ENCODE results near the gene RNASE7. TPM values are rescaled to one million over a fixed set of nuclear protein-coding genes. Genes with fewer than 3 reads are reported as not detected.

Gene RNASE7
- total RNA-seq, 2 experiments from 2014 or later: not detected

DNA sequence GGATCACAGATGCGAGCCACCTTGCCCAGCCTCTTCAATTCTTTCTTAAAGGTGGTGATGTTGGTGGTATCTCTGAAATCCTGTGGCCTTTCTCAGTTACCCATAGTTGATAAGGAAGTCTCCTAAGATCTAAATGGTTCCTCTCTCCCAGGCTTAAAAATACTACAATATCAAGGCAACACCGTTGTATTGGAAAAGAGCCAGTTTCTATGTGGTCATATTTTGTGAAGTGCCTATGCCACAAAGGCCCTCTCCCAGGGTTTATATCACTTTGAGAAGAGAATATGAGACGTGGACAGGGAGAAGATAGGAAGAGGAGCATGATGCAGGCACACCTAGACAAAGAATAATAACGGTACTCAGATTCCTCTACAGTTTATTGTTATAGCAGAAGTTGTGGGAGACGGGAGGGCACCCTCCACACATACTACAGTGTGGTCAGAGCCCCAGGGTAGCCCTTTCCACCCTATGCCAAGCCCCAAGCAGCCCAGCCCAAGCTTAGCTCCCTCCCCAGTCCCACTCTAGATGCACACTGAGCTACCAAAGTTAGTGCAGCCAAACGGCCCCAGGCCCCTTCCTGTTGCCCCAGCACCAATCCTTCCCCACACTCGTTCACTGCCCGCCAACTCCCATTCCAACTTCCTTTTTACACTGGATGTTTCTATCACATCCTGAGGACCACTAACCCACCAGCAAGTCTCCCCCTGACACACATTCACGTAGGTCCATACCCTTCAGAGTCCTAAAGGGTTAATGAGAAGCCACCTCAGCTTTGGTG is 25.6 kb upstream of the RNASE7 start:
- Mint-ChIP-seq H3K9me3 (no peaks in the 10 kb centered on the region), H3K4me1 (no peaks in the 10 kb centered on the region), H3K4me3 (no peak overlapping the region), H3K27ac (no peak overlapping the region), H3K36me3 (no peaks in the 10 kb centered on the region), H3K27me3 (peaks cover 10% of the 10 kb centered on the region)
- no peak for ATAC-seq (ENCODE audit: low read depth)
- POLR2A ChIA-PET: interaction anchor here (2.0 kb wide), 1 partner anchor 88 kb away, joined by 6 read pairs; no protein-coding TSS in a partner anchor
- DNase-seq: no peak

DNA sequence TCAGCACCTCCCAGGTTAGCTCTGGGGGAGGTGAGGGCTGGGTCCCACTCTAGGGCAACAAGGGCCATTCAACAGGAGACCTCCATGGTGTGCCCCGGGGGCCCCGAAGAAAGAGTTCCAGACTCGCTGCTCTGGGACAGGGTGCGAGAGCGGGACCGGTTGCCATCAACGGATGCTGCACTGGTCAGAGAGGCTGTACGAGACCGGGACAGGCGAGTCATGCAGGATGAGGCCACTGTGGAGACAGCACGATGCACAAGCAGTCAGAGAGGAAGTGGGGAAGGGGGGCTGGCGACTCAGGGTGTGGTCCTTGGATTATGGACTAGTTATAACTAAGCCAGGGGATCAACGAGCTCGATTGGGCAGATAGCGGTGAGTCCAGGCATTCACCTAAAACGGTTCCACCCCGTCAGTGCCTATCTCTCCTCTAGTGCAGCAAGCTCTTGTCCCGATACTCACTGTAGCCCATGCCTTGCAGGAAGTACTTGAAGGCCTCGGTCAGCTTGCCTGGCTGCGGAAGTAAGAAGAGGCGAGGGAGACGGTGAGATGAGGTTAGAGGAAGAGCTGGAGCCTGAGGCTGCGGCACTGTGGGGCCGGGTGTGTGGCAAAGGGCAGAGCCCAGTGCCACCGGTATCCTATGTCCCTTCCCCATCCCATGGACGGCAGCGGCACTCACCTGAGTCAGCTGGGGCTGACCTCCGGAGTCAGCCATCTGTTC is 24.5 kb upstream of the RNASE7 start:
- no peak for DNase-seq
- Mint-ChIP-seq H3K27me3 (peaks cover 14% of the 10 kb centered on the region), H3K27ac (no peak overlapping the region), H3K36me3 (no peaks in the 10 kb centered on the region), H3K4me3 (no peak overlapping the region), H3K9me3 (no peaks in the 10 kb centered on the region), H3K4me1 (no peaks in the 10 kb centered on the region)
- ATAC-seq (ENCODE audit: low read depth): no peak
- POLR2A ChIA-PET: no interaction called here

DNA sequence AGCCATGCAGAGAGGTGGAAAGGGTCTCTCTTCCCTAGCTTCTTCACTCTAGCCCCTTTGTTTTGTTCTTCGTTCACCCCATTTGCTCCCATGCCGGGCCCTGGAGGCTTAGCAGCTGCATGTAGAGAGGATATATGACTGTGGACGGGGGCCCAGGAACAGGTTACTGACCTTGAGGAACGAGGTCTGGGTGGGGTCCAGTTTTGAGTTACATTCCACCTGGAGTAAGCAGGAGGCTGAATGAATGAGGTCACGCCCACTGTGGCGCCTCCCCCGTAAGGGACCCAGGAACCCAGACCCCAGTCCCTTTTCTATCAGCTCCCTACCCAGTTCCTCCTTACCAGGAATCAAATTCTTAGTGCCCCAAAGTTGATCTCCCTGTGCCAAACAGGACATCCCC is 23.9 kb upstream of the RNASE7 start:
- no peak for ATAC-seq (ENCODE audit: low read depth)

DNA sequence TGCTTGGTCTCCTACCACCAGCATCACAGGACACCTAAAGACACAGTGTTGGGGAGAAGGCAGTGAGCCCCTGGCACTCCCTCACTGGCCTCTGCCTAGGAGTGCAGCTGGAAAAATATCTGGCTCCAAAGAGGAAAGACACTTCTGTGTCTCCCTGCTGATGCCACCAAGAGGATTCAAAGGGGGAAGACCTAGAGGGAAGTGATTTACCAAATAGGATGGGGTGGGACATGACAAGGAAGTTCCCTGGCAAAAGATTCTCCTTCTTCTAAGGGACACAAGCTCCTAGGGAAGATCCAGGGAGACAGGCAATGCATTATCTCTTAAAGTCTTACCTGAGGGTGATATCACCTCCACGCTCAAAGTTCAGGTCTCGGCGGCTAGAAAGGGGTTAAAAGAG is 23.4 kb upstream of the RNASE7 start:
- peaks cover 2% of the 10 kb centered on the region for H3K4me1 Mint-ChIP-seq
- POLR2A ChIA-PET: no interaction called here

More for the DNA sequence above, 23.9 kb upstream of the RNASE7 start:
- Mint-ChIP-seq H3K36me3 (no peaks in the 10 kb centered on the region), H3K27me3 (peaks cover 12% of the 10 kb centered on the region), H3K9me3 (no peaks in the 10 kb centered on the region), H3K27ac (no peak overlapping the region), H3K4me1 (peaks cover 1% of the 10 kb centered on the region), H3K4me3 (no peak overlapping the region)
- DNase-seq: no peak
- POLR2A ChIA-PET: no interaction called here

DNA sequence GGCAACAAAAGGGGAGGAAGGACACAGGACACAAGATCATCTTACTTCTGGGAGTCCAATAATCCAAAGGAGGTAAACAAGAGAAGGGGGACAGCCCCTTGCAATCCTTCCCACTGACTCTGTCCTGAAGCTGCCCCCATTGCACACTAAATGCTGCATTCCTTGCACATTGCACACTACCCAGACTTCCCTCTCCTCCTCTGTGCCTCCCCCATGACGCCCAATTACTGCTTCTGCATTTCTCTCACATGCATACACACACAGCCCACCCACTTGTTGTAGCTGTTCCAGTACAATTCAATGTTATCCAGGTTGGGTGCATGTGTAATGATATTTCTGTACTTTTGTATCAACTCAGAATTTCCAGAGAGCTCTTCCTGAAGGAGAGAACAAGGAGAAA is 22.8 kb upstream of the RNASE7 start:
- no peaks in the 10 kb centered on the region for H3K36me3 Mint-ChIP-seq
- peaks cover 8% of the 10 kb centered on the region for H3K4me1 Mint-ChIP-seq
- peaks cover 18% of the 10 kb centered on the region for H3K27me3 Mint-ChIP-seq
- POLR2A ChIA-PET: no interaction called here
- no peaks in the 10 kb centered on the region for H3K9me3 Mint-ChIP-seq
- DNase-seq (no peak), ATAC-seq (ENCODE audit: low read depth) (no peak)
- H3K4me3 Mint-ChIP-seq: no peak overlapping the region
- H3K27ac Mint-ChIP-seq: no peak overlapping the region

More for the DNA sequence above, 23.4 kb upstream of the RNASE7 start:
- DNase-seq (no peak), ATAC-seq (ENCODE audit: low read depth) (no peak)
- Mint-ChIP-seq H3K9me3 (no peaks in the 10 kb centered on the region), H3K4me3 (no peak overlapping the region), H3K27ac (no peak overlapping the region), H3K36me3 (no peaks in the 10 kb centered on the region), H3K27me3 (peaks cover 16% of the 10 kb centered on the region)

DNA sequence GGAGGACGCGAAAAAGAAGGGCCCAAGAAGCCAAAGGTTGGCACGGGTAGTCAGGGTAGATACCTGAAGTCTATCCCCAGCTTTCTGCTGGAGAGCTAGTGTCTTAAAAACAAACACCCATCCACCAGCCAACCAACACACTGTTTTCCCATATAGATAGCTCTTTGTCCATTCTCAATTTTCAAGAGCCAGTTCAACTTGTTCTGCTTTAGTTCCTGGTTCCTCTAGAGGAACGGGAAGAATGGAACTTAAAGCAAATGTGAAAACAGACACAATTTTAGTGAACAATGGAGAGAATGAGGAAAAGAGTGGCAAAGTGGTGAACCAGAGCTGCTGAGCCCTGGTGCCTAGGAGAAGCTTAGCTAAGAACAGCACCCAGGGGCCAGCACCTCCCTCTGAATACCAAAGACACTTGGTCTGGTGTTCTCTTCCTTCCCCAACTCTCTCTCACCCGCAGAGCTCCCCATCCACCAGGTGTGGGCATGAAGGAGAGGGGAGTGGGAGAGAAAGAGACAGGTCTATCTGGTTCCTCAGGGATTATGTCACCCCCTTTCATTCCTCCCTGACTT is 21.1 kb upstream of the RNASE7 start:
- no peak overlapping the region for H3K27ac Mint-ChIP-seq
- POLR2A ChIA-PET: interaction anchor here (1.0 kb wide), 1 partner anchor 50 kb away, joined by 4 read pairs; the partner anchor contains the start of gene ARHGEF40

DNA sequence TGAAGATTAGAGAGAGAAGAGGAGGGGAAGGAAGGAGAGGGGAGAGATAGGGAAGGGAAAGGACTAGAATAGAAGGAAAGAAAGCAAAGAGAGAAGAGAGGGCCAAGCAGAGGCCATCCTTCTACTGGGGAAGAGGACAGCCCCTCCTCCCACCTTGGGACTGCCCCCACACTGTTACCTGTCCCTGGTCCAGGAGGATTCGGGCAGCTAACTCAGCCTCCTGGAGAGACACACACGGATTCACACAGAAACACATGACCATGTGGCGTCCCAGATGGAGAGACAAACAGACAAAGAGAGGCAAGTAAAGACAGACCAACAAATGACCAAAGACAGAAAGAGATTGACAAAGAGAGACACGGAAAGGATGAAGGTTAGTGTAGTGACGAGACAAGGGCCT is 19.5 kb upstream of the RNASE7 start:
- ATAC-seq (ENCODE audit: low read depth): no peak
- H3K4me1 Mint-ChIP-seq: peaks cover 10% of the 10 kb centered on the region
- DNase-seq: no peak
- H3K36me3 Mint-ChIP-seq: no peaks in the 10 kb centered on the region
- peak overlapping the region; percentile 1 for H3K4me3 Mint-ChIP-seq
- H3K9me3 Mint-ChIP-seq: no peaks in the 10 kb centered on the region
- POLR2A ChIA-PET: interaction anchor here (0.7 kb wide), 1 partner anchor 57 kb away, joined by 6 read pairs; no protein-coding TSS in a partner anchor
- peaks cover 26% of the 10 kb centered on the region for H3K27me3 Mint-ChIP-seq
- H3K27ac Mint-ChIP-seq: no peak overlapping the region

More for the DNA sequence above, 21.1 kb upstream of the RNASE7 start:
- no peaks in the 10 kb centered on the region for H3K9me3 Mint-ChIP-seq
- peaks cover 10% of the 10 kb centered on the region for H3K4me1 Mint-ChIP-seq
- ATAC-seq (ENCODE audit: low read depth) (no peak), DNase-seq (no peak)
- peaks cover 22% of the 10 kb centered on the region for H3K27me3 Mint-ChIP-seq
- no peaks in the 10 kb centered on the region for H3K36me3 Mint-ChIP-seq
- H3K4me3 Mint-ChIP-seq: no peak overlapping the region

DNA sequence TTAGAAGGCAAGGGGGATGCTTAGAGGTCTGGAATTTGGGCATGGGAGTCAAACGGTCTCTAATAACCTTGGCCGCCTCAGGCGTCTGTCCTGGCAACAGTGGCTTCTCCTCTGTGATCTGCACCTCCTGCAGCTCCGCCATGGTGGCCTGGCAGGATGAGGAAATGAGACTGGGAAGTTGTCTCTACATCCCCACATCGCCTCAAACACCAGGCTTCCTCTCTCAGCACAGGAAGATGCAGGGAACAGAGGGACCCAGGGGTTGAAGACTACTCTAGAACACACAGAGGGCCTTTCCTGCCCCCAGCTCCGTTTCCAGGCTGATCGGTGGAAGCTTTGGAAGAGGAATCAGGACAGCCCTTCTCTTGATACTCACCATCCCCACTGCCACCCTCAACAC is 19.0 kb upstream of the RNASE7 start:
- Mint-ChIP-seq H3K4me3 (no peak overlapping the region), H3K27me3 (peaks cover 26% of the 10 kb centered on the region), H3K4me1 (peaks cover 10% of the 10 kb centered on the region), H3K36me3 (no peaks in the 10 kb centered on the region), H3K27ac (no peak overlapping the region), H3K9me3 (no peaks in the 10 kb centered on the region)
- POLR2A ChIA-PET: no interaction called here
- no peak for DNase-seq
- no peak for ATAC-seq (ENCODE audit: low read depth)

DNA sequence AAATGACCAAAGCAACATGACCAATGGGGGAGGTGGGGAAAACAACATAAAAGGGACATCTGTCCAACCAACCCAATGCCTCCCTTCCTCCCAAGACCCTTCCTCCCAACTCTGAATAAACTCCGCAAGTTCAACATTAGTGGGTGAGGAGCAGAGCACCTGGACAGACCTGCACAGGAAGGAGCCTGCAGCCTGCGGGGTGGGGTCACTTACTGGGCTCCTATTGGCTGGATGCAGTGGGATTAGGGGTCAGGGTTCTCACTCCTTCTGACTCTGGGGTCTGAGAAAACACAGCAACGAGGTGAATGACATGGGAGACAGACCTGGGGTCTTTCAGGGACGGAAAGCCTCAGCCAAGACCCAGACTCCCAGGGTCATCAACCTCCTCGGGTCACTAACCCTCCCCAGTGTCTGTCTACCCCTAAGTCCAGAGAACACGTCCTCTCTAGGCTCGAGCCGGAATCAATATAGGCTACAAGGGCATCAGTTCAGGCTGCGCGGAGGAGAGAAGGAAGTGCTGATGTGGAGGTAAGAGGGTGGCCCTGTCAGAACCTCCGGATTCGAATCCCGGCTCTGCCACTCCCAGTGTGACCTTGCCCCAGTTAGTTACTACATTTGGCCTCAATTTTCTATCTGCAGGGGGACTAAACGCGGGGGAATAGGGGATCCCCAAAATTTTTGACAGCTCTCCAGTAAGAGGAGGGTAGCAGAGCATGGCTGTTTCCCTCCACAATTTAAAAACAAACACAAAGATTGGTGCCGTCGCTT is 18.2 kb upstream of the RNASE7 start:
- POLR2A ChIA-PET: no interaction called here
- Mint-ChIP-seq H3K4me1 (peaks cover 10% of the 10 kb centered on the region), H3K9me3 (no peaks in the 10 kb centered on the region), H3K27me3 (peaks cover 26% of the 10 kb centered on the region), H3K36me3 (no peaks in the 10 kb centered on the region), H3K4me3 (peak overlapping the region; percentile 81), H3K27ac (peak overlapping the region; percentile 9)
- DNase-seq: no peak
- ATAC-seq (ENCODE audit: low read depth): no peak

DNA sequence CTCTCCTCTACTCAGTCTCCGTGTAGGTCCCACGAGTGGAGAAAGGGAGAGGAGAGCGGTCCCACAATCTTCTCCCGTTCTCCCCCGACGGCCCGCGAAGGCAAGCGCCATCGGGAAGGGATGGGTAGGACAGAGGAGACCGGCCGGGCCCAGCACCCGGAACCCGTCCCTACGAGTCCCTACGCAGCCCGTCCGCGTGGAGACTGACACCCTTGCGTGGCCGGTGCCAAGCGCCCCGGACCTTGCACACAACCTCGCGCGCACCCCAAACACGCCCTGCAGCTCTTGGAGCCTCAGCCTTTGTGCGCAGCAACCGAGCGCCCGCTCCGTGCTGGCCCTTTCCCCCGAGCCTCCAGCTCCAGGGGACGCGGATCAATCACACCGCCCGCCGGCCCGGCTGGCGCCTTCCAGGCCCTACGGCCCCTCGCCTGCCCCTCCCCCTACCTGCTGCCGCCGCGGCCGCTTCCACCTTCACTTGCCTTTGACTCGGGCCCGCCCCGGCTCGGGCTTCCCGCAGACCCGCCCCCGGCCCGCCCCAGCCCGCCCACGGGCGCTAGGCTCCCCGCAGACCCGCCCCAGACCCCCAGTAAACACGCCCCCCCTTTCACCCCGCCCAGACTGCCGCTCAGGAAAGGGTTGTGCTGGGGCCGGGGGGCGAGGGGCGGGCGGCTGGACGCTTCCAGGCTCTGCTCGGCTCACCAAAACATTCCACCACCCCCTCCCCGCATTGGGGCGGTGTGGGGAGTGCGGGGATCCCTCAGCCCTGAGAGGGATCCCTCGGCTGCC is 17.4 kb upstream of the RNASE7 start, which contains the start of gene NDRG2:
TSS of gene NDRG2 (minus strand) at position 477 of the 786 bp plus-strand sequence. CDS start 1,746 bp downstream, outside the sequence.
- Mint-ChIP-seq H3K36me3 (no peaks in the 10 kb centered on the region), H3K27ac (peak within 1 kb of the TSS; percentile 9), H3K4me3 (peak within 1 kb of the TSS; percentile 81), H3K27me3 (peaks cover 26% of the 10 kb centered on the region), H3K9me3 (no peaks in the 10 kb centered on the region), H3K4me1 (peaks cover 10% of the 10 kb centered on the region)
- ATAC-seq (ENCODE audit: low read depth): peak; percentile 79
- DNase-seq: peak; percentile 77
- POLR2A ChIA-PET: no interaction called here

DNA sequence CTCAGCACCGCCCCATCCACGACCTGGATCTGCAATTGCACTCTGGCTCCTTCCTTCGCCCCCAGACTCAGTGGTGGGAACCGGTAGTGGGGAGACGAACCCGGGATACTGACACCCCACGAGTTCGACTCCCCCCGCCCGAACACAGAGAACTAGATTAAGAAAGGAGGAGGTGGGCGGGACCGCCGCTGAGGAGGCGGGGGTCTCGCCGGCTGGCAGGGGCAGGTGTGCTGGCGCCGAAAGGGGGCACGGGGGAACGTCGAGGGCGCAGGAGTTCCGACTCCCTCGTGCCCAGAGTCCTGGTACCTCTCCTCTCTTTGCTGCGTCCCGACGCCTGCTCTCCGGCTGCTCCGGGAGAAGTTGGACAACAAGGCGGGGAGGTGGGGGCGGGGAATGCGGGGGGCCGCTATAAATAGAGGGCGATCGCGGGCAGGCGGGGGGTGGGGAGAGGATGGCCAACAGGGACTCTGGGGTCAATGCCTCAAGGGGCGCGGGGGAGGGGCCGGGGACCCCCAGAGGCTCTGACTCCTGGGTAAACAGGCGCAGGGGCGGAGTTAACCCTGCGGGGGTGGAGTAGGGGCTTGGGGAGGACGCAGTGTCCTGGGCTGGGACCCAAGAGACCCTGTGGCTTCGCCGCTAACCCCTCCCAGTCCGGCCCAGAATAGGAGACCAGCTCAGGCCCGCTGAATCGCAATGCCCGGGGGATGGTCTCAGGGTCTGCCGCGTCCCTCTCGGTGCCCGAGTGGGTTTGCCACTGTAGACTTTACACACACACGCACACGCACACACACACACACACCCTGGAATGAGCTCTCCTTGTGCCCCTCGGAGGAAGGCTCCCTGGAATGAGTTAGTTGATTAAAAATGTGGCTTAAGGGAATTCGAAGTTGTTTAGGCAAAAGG is 16.5 kb upstream of the RNASE7 start:
- Mint-ChIP-seq H3K27ac (no peak overlapping the region), H3K27me3 (peaks cover 26% of the 10 kb centered on the region), H3K36me3 (no peaks in the 10 kb centered on the region), H3K9me3 (no peaks in the 10 kb centered on the region), H3K4me1 (peaks cover 10% of the 10 kb centered on the region), H3K4me3 (peak overlapping the region; percentile 75)
- DNase-seq: no peak
- no peak for ATAC-seq (ENCODE audit: low read depth)
- POLR2A ChIA-PET: no interaction called here
